ENCODE measurements around the gene PRND.
"Not testable (repeated sequence)": the region's sequence is repeated elsewhere in the genome, so short reads cannot be mapped to it uniquely, and the experiment has no call there.

PRND gene

DNA sequence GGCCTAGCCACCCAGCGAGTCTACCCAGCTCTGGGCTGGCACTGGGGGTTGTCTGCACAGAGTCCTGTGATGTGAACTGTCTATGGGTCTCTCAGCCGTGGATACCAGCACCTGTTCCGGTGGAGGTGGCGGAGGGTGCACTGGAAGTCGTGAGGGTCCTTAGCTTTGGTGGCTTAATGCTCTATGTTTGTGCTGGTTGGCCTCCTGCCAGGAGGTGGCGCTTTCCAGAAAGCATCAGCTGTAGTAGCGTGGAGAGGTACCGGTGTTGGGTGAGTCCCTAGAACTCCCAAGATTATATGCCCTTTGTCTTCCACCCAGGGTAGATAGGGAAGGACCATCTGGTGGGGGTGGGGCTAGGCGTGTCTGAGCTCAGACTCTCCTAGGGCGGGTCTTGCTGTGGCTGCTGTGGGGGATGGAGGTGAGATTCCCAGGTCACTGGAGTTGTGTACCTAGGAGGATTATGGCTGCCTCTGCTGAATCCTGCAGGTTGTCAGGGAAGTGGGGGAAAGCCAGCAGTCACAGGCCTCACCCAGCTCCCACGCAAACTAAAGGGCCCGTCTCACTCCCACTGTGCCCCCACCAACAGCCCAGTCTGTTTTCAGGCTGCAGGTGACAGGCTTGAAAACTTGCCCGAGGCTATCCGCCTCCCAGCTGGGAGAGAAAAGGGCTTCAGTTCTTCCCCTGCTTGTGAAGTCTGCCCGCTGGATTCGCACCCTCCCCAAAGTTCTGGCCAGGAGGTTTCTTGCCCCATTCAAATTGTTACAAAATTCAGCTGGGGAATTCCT, 37.6 kb downstream of the PRND start:
- no CpG with 5 or more reads among the region's 16 CpGs for WGBS, 2 donors (ENCODE audit: extremely low coverage in 2 of 2, insufficient read length in 2 of 2, insufficient replicate concordance in 1 of 2)
- H3K4me3 ChIP-seq (ENCODE audit: low read length in 2 of 2); H3K23ac ChIP-seq (ENCODE audit: low read depth, low read length, poor library complexity); H3K4me2 ChIP-seq (ENCODE audit: insufficient read depth, low read length, poor library complexity, severe bottlenecking); H3K9ac ChIP-seq (ENCODE audit: low read depth, low read length, poor library complexity); H3K27ac ChIP-seq (replicated peaks; ENCODE audit: low read length); H3K9me3 ChIP-seq (replicated peaks in 1 of 2; ENCODE audit: control insufficient read depth in 2 of 2, insufficient read depth in 1 of 2, low read depth in 1 of 2, low read length in 2 of 2); H3K36me3 ChIP-seq (replicated peaks in 1 of 2; ENCODE audit: control insufficient read depth in 2 of 2, insufficient read depth in 2 of 2, low read length in 2 of 2); H4K8ac ChIP-seq (ENCODE audit: low read depth, low read length); DNase-seq (ENCODE audit: low spot score); H3K79me1 ChIP-seq (ENCODE audit: low read depth, low read length); H2BK120ac ChIP-seq (ENCODE audit: low read depth, low read length); H4K91ac ChIP-seq (ENCODE audit: low read depth, low read length, poor library complexity); H3K4ac ChIP-seq (ENCODE audit: low read length); H2BK15ac ChIP-seq (ENCODE audit: low read length); H3K4me1 ChIP-seq (ENCODE audit: control insufficient read depth in 2 of 2, insufficient read depth in 1 of 2, low read depth in 1 of 2, low read length in 2 of 2); H3K14ac ChIP-seq (ENCODE audit: low read length); H2AK5ac ChIP-seq (ENCODE audit: low read depth, low read length); H2BK5ac ChIP-seq (ENCODE audit: low read length); H3K18ac ChIP-seq (ENCODE audit: low read length); H2BK12ac ChIP-seq (ENCODE audit: low read length): not testable (repeated sequence)
- Histone ChIP-seq H2AFZ (ENCODE audit: low read length) (peak overlapping the region; percentile 15), H3K27me3 (ENCODE audit: control insufficient read depth in 3 of 3, insufficient read depth in 3 of 3, low read depth in 1 of 3, low read length in 3 of 3) (peaks cover 0 to 14% (median 0%) of the 10 kb centered on the region in 3 experiments)

DNA sequence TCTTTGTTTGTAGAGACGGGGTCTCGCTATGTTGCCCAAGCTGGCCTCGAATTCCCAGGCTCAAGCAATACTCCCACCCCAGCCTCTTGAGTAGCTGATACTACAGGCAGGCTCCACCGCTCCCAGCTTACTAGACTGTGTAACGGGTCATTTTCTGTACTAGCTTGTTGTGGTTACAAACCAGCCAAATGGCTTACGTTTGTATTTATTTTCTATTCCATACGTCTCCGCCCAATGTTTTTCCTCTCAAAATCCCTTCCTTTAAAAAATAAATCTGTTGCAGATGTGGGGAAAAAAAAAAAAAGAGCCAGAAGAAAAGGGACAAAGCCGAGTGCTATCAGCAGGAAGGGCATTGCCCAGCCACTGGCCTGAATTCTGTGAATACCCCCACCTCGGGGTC, 41.6 kb downstream of the PRND start:
- Histone ChIP-seq H3K36me3 (replicated peaks in 1 of 2; ENCODE audit: control insufficient read depth in 2 of 2, insufficient read depth in 2 of 2, low read length in 2 of 2) (no peaks in the 10 kb centered on the region), H3K79me1 (ENCODE audit: low read depth, low read length) (no peaks in the 10 kb centered on the region), H4K91ac (ENCODE audit: low read depth, low read length, poor library complexity) (no peak overlapping the region), H2BK15ac (ENCODE audit: low read length) (no peak overlapping the region), H3K4me3 (ENCODE audit: low read length in 2 of 2) (no peak overlapping the region), H3K27ac (replicated peaks; ENCODE audit: low read length) (no peak overlapping the region), H4K8ac (ENCODE audit: low read depth, low read length) (no peak overlapping the region), H3K9me3 (replicated peaks in 1 of 2; ENCODE audit: control insufficient read depth in 2 of 2, insufficient read depth in 1 of 2, low read depth in 1 of 2, low read length in 2 of 2) (no peaks in the 10 kb centered on the region), H2BK12ac (ENCODE audit: low read length) (no peak overlapping the region), H3K9ac (ENCODE audit: low read depth, low read length, poor library complexity) (no peak overlapping the region), H2AFZ (ENCODE audit: low read length) (no peak overlapping the region), H2AK5ac (ENCODE audit: low read depth, low read length) (no peak overlapping the region), H3K4me1 (ENCODE audit: control insufficient read depth in 2 of 2, insufficient read depth in 1 of 2, low read depth in 1 of 2, low read length in 2 of 2) (peaks cover 0 to 2% of the 10 kb centered on the region in 2 donors), H3K4me2 (ENCODE audit: insufficient read depth, low read length, poor library complexity, severe bottlenecking) (no peak overlapping the region), H3K4ac (ENCODE audit: low read length) (no peak overlapping the region), H3K23ac (ENCODE audit: low read depth, low read length, poor library complexity) (no peak overlapping the region), H3K14ac (ENCODE audit: low read length) (no peak overlapping the region), H2BK5ac (ENCODE audit: low read length) (no peak overlapping the region), H2BK120ac (ENCODE audit: low read depth, low read length) (no peak overlapping the region), H3K18ac (ENCODE audit: low read length) (no peak overlapping the region), H3K27me3 (ENCODE audit: control insufficient read depth in 3 of 3, insufficient read depth in 3 of 3, low read depth in 1 of 3, low read length in 3 of 3) (peaks cover 0 to 14% (median 0%) of the 10 kb centered on the region in 3 experiments)
- 100% methylated on average over 2 of the region's 10 CpGs; no CpG with 5 or more reads in 1 of the 2 donors for WGBS, 2 donors (ENCODE audit: extremely low coverage in 2 of 2, insufficient read length in 2 of 2, insufficient replicate concordance in 1 of 2)
- no peak for DNase-seq (ENCODE audit: low spot score)

DNA sequence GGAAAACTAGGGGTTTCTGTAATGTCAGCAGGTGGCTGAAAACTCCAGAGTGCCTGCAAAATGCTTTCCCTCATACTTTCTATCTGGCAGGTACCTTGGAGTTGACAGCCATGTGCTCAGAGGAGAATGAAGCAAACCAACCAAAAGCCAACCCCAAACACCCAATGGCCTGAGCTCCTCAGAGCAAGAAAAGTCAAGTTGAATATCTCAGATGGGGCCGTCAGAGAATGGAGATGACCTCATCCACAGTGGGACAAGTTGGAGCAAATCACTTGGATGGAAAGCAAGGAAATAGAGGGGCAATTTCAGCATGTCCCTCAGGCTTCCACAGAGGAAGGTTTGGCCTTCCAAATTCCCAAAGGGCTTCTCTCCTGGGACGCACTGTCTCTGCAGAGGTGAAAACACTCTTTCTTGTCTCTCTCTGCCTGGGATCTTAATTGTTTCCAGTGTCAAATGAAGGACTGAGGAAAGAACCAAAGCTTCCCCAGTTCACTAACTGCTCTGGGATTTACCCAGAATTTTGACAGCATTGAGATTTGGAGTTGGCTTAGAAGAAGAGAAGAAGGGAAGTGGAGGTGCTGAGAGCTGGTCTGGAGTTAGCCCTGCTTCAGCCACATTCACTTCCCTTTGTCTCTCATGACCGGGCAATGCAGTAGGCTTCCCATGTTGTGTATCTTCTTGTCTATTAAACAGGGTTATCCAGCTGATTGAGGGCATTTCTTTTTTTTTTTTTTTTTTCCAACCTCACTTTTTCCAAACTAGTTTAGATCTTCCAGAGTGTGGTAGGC, 42.2 kb downstream of the PRND start:
- Histone ChIP-seq H3K4ac (ENCODE audit: low read length) (no peak overlapping the region), H4K8ac (ENCODE audit: low read depth, low read length) (no peak overlapping the region), H3K9me3 (replicated peaks in 1 of 2; ENCODE audit: control insufficient read depth in 2 of 2, insufficient read depth in 1 of 2, low read depth in 1 of 2, low read length in 2 of 2) (no peaks in the 10 kb centered on the region), H2AK5ac (ENCODE audit: low read depth, low read length) (no peak overlapping the region), H3K36me3 (replicated peaks in 1 of 2; ENCODE audit: control insufficient read depth in 2 of 2, insufficient read depth in 2 of 2, low read length in 2 of 2) (no peaks in the 10 kb centered on the region), H3K27ac (replicated peaks; ENCODE audit: low read length) (no peak overlapping the region), H3K27me3 (ENCODE audit: control insufficient read depth in 3 of 3, insufficient read depth in 3 of 3, low read depth in 1 of 3, low read length in 3 of 3) (peaks cover 0 to 14% (median 0%) of the 10 kb centered on the region in 3 experiments), H3K18ac (ENCODE audit: low read length) (no peak overlapping the region), H3K4me2 (ENCODE audit: insufficient read depth, low read length, poor library complexity, severe bottlenecking) (no peak overlapping the region), H3K14ac (ENCODE audit: low read length) (no peak overlapping the region), H2AFZ (ENCODE audit: low read length) (no peak overlapping the region), H3K4me3 (ENCODE audit: low read length in 2 of 2) (no peak overlapping the region), H3K79me1 (ENCODE audit: low read depth, low read length) (no peaks in the 10 kb centered on the region), H2BK5ac (ENCODE audit: low read length) (no peak overlapping the region), H2BK120ac (ENCODE audit: low read depth, low read length) (no peak overlapping the region), H4K91ac (ENCODE audit: low read depth, low read length, poor library complexity) (no peak overlapping the region), H3K9ac (ENCODE audit: low read depth, low read length, poor library complexity) (no peak overlapping the region), H2BK15ac (ENCODE audit: low read length) (no peak overlapping the region), H2BK12ac (ENCODE audit: low read length) (no peak overlapping the region), H3K4me1 (ENCODE audit: control insufficient read depth in 2 of 2, insufficient read depth in 1 of 2, low read depth in 1 of 2, low read length in 2 of 2) (peaks cover 0 to 2% of the 10 kb centered on the region in 2 donors), H3K23ac (ENCODE audit: low read depth, low read length, poor library complexity) (no peak overlapping the region)
- no CpG with 5 or more reads among the region's 3 CpGs for WGBS, 2 donors (ENCODE audit: extremely low coverage in 2 of 2, insufficient read length in 2 of 2, insufficient replicate concordance in 1 of 2)
- no peak for DNase-seq (ENCODE audit: low spot score)

DNA sequence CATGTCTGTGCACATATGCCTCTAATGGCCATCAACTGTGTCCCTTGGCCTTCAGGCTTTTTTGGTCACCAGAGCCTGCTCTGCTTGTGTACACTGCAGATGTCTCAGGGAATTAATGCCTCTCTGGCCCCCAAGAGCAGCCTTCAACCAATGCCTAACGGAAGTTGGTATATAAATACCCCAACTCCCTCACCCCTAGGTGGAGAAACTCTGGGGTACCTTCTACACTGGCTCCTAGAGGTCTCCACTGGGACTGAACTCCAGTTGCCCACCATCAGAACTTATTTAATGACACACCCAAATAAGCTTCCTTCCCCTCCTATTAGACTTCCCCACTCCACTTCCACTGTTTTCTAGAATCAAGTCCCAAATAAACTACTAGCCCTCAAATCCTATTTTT, 43.1 kb downstream of the PRND start:
- Histone ChIP-seq H3K27me3 (ENCODE audit: control insufficient read depth in 3 of 3, insufficient read depth in 3 of 3, low read depth in 1 of 3, low read length in 3 of 3) (peaks cover 0 to 14% (median 0%) of the 10 kb centered on the region in 3 experiments), H3K4ac (ENCODE audit: low read length) (no peak overlapping the region), H3K9ac (ENCODE audit: low read depth, low read length, poor library complexity) (no peak overlapping the region), H2AK5ac (ENCODE audit: low read depth, low read length) (no peak overlapping the region), H3K14ac (ENCODE audit: low read length) (no peak overlapping the region), H3K18ac (ENCODE audit: low read length) (no peak overlapping the region), H2BK120ac (ENCODE audit: low read depth, low read length) (no peak overlapping the region), H3K4me3 (ENCODE audit: low read length in 2 of 2) (no peak overlapping the region), H3K4me2 (ENCODE audit: insufficient read depth, low read length, poor library complexity, severe bottlenecking) (no peak overlapping the region), H2BK5ac (ENCODE audit: low read length) (no peak overlapping the region), H3K23ac (ENCODE audit: low read depth, low read length, poor library complexity) (no peak overlapping the region), H2BK12ac (ENCODE audit: low read length) (no peak overlapping the region), H3K79me1 (ENCODE audit: low read depth, low read length) (no peaks in the 10 kb centered on the region), H3K36me3 (replicated peaks in 1 of 2; ENCODE audit: control insufficient read depth in 2 of 2, insufficient read depth in 2 of 2, low read length in 2 of 2) (no peaks in the 10 kb centered on the region), H3K27ac (replicated peaks; ENCODE audit: low read length) (no peak overlapping the region), H3K9me3 (replicated peaks in 1 of 2; ENCODE audit: control insufficient read depth in 2 of 2, insufficient read depth in 1 of 2, low read depth in 1 of 2, low read length in 2 of 2) (no peaks in the 10 kb centered on the region), H2BK15ac (ENCODE audit: low read length) (no peak overlapping the region), H2AFZ (ENCODE audit: low read length) (no peak overlapping the region), H3K4me1 (ENCODE audit: control insufficient read depth in 2 of 2, insufficient read depth in 1 of 2, low read depth in 1 of 2, low read length in 2 of 2) (peaks cover 0 to 2% of the 10 kb centered on the region in 2 donors), H4K91ac (ENCODE audit: low read depth, low read length, poor library complexity) (no peak overlapping the region), H4K8ac (ENCODE audit: low read depth, low read length) (no peak overlapping the region)
- DNase-seq (ENCODE audit: low spot score) = no peak
- WGBS, 2 donors (ENCODE audit: extremely low coverage in 2 of 2, insufficient read length in 2 of 2, insufficient replicate concordance in 1 of 2) = no CpG with 5 or more reads among the region's 1 CpG

Data from neuronal stem cell (in vitro differentiated cells).